ENCODE measurements around the gene SNX9.

DNA sequence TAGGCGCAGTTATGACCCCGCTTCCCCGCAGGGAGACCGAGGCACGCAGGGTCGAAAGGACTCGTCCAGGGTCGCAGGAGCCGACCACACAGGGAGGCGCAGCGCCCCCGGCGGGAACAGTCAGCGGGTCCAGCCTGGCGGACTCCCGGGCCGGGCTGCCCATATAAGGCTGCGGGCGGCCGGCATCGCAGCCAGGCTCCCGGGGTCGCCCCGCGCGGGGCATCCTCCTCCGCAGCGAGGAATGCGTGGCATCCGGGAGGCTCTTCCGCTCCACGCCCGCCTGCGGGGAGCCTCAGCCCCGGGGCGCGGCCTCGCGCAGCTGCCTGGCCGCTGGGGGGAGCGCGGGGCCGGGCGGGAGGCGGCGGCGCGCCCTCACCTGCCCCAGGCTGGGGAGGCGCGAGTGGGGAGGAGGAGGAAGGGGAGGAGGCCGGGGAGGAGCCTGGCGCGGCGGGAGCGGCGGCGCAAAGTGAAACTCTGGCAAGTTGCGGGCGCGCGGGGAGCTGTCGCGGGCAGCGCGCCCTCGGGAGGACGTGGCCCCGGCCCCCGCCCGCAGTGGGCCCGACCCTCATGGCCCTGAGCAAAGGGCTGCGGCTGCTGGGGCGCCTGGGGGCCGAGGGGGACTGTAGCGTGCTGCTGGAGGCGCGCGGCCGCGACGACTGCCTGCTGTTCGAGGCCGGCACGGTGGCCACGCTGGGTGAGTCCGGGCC lies 158.5 kb downstream of the SNX9 start, which contains the start of gene SYNJ2:
- TF ChIP-seq, protein P1, sequence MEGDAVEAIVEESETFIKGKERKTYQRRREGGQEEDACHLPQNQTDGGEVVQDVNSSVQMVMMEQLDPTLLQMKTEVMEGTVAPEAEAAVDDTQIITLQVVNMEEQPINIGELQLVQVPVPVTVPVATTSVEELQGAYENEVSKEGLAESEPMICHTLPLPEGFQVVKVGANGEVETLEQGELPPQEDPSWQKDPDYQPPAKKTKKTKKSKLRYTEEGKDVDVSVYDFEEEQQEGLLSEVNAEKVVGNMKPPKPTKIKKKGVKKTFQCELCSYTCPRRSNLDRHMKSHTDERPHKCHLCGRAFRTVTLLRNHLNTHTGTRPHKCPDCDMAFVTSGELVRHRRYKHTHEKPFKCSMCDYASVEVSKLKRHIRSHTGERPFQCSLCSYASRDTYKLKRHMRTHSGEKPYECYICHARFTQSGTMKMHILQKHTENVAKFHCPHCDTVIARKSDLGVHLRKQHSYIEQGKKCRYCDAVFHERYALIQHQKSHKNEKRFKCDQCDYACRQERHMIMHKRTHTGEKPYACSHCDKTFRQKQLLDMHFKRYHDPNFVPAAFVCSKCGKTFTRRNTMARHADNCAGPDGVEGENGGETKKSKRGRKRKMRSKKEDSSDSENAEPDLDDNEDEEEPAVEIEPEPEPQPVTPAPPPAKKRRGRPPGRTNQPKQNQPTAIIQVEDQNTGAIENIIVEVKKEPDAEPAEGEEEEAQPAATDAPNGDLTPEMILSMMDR (conservative IDR thresholded peaks at IDR 0.05 in 1 of 2, IDR thresholded peaks at IDR 0.05 in 1 of 2; ENCODE audit: low read depth in 1 of 2, low read length in 2 of 2): peak; percentile 30 to 38
- TF ChIP-seq EZH2 (IDR thresholded peaks at IDR 0.05; ENCODE audit: low read length, missing control alignments): no peak

All from fibroblast of lung (primary cell).